Stimulated activated CD8-positive, alpha-beta memory T cell treated with anti-CD3 and anti-CD28 coated beads, Interleukin-7, amount 100 ng/mL, for 1 hour (primary cell): ENCODE data around the gene PNISR.
A peak's percentile ranks its signal among the peaks of the same experiment; 100 is the strongest.

Source experiments
- DNase-seq, 2 donors: peaks; one replicate each; pipeline ENCODE4 v3.0.0-alpha.2; 2020; ENCODE audit warnings: low read depth in 2 of 2

The PNISR gene

GRCh38 chr6:99409672-99410071, 15.4 kb downstream of the PNISR start:
- no peak for DNase-seq

DNA sequence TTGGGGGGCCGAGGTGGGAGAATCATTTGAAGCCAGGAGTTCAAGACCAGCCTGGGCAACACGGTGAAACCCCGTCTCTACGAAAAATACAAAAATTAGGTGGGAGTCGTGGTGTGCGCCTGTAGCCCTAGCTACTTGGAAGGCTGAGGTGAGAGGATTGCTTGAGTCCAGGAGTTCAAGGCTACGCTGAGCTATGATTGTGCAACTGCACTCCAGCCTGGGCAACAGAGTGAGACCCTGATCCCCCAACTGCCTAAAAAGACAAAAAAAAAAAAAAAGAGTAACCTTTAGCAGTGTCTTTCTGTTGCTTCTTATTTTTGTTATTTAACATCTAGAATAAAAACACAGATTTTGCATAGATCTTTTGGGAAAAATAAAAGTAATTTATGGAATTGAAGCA, 18.0 kb downstream of the PNISR start:
- DNase-seq, result no peak

- DNase-seq, result no peak
These were observed 22.7 kb downstream of the PNISR start for GRCh38 chr6:99402448-99402847.

- no peak for DNase-seq
These were observed 27.8 kb downstream of the PNISR start for GRCh38 chr6:99397287-99397686.

GRCh38 chr6:99393698-99394531, 31.2 kb downstream of the PNISR start, which contains the start of gene COQ3:
Gene COQ3 (minus strand): TSS chr6:99394195. CDS start chr6:99394179, 16 bp downstream.
- DNase-seq, result peak; percentile 39 to 52

GRCh38 chr6:99393366-99393697, 31.8 kb downstream of the PNISR start:
- DNase-seq, result no peak

DNA sequence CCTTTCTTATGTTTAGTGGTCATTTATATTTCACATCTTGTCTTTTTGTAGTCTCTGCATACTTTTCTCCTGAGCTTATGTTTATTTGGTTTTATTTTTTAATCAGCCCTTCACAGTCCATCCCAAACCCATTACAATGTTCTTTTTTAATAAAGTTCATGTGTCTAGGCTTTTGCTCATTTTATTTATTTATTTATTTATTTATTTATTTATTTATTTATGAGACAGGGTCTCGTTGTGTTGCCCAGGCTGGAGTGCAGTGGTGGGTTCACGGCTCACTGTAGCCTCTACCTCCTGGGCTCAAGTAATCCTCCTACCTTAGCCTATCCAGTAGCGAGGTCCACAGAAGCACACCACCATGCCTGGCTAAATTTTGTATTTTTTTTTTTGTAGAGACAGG, 34.2 kb downstream of the PNISR start:
- DNase-seq, result no peak

DNA sequence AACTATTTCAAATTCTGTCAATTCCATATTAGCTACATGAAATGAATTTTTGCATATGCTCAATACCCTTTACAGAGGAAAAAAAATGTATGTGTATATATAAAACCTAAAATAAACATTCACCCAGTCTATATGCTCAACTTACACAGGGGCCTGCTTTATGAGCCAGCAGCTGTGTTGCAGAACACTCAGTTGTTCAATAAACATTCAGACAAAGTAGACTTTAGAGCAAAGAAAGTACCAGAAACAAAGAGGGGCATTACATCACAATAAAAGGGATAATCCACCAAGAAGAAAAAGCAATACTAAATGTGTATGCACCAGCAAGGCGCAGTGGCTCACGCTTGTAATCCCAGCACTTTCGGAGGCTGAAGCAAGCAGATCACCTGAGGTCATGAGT, 40.6 kb downstream of the PNISR start:
- DNase-seq, result no peak

DNA sequence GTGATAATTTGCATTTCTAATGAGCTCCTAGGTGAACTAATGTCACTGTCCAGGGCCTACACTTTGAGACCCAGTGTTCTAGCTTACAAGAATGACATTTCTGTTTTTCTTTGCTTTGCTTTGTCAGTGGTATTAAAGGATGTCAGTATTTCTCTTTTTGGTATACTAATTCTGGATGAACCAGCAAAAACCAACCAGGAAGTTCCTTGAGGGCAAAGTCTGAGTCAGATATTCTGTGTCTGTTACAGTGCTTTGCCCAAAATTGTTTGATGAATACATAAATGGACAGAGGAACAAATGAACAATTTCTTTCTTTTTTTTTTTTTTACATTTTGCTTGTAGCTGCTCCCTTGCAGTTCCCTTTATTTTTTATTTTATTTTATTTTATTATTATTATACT, 46.5 kb downstream of the PNISR start:
- DNase-seq, result no peak

- DNase-seq, result no peak
These were observed 55.6 kb downstream of the PNISR start for GRCh38 chr6:99369533-99369932.

- DNase-seq, result no peak
These were observed 58.3 kb downstream of the PNISR start for GRCh38 chr6:99366852-99367251.

DNA sequence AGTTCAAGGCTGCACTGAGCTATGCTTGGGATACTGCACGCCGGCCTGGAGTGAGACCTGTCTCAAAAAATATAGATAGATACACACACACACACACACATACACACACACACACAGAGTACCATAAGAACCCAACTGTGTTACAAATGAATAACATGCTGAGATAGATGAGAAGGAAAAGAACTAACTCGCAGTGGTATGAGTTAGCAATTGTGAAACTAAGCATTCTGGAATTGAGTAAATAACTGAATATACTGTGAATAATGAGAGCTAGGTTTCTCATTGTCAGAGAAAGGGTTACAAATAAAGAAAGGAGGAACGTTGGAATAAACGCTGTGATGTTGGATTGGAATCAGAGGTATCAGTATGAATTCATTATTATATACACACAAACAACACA, 61.1 kb downstream of the PNISR start:
- no peak for DNase-seq

GRCh38 chr6:99362678-99363268, 62.3 kb downstream of the PNISR start:
- DNase-seq, result no peak

- DNase-seq, result no peak
These were observed 65.3 kb downstream of the PNISR start for GRCh38 chr6:99359800-99360199.

GRCh38 chr6:99356641-99357040, 68.5 kb downstream of the PNISR start:
- DNase-seq, result no peak

DNA sequence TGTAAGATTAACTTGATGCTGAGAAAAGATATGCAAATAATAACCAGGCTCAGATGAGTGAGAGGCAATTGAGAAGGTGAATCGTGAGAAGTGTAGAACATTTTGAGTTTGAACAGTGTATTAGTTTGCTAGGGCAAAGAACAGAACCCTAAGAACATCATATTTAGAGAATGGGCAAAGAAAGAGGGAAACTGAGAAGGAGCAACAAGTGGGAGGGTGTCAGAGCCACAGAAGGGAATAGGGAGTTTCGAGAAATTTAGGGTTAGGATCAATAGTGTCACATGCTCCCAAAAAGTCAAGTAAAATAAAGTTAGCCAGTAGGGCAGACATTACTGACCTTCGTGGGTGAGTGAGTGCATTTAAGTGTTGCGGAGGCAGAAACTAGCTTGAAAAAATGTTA, 70.1 kb downstream of the PNISR start:
- DNase-seq, result no peak

GRCh38 chr6:99353126-99353525, 72.0 kb downstream of the PNISR start:
- no peak for DNase-seq

GRCh38 chr6:99350573-99350972, 74.5 kb downstream of the PNISR start:
- no peak for DNase-seq

GRCh38 chr6:99349171-99350141, 75.7 kb downstream of the PNISR start, which contains the start of gene FAXC:
Gene FAXC (minus strand): TSS chr6:99349674. CDS start chr6:99349372, 302 bp downstream.
- no peak for DNase-seq

- DNase-seq, result no peak
These were observed 76.6 kb downstream of the PNISR start for GRCh38 chr6:99348288-99349170.
